PC-3 (cell line): Measurements from ENCODE around the gene CRABP2.

Experiments used
- EZH2 ChIP-seq: fragments of 300-600 bp; sonication (generic); IDR thresholded peaks from one replicate; pipeline ENCODE4 v1.6.1; 2017; ENCODE audit warnings: antibody characterized with exemption, mild to moderate bottlenecking, low read length; ENCODE audit not compliant: unreplicated experiment
- TF ChIP-seq, protein P1 (sequence below): fragments of 300-600 bp; sonication (generic); conservative IDR thresholded peaks from 2 replicates; pipeline ENCODE4 v1.5.1; 2017; ENCODE audit warnings: antibody characterized with exemption, low read depth, mild to moderate bottlenecking, low read length

DNA sequence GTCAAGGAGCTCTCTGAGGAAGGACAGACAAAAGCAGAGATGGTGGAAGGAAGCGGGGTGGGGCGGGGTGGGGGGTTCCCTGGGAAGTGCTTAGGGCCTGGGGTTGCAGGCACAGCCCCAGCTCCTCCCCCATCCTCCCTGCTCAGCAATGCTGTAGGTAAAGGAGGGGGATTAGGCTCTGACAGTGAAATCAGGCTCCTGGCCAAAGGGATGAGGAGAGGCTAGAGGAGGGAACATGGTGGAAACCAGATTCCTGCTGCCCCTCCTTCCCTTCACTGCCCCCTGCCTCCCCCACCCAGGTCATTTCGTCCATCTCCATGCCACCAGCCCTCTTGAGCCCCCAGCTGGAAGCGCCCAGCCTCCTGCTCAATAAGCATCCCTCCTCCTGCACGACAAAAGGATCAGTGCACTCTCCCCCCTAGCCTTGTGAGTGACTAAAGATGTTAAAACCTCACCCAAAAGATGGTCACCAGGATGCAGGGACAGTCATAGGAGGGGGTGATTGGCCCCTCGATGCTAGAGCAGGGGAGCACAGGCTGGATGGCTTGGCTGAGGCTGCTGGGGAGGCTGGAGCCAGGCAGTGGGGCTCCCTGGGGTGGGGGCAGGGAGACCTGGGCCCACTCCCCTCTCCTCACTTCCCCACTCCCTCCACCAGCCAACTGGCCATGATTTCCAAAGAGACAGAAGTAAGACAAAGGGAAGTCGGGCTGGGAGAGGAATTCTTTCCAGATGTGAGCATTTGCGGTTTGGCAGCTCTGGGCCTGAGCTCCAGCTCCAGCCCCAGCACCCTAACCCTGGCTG is 2.2 kb upstream of the CRABP2 start:
- TF ChIP-seq EZH2, result no peak
- TF ChIP-seq, protein P1, sequence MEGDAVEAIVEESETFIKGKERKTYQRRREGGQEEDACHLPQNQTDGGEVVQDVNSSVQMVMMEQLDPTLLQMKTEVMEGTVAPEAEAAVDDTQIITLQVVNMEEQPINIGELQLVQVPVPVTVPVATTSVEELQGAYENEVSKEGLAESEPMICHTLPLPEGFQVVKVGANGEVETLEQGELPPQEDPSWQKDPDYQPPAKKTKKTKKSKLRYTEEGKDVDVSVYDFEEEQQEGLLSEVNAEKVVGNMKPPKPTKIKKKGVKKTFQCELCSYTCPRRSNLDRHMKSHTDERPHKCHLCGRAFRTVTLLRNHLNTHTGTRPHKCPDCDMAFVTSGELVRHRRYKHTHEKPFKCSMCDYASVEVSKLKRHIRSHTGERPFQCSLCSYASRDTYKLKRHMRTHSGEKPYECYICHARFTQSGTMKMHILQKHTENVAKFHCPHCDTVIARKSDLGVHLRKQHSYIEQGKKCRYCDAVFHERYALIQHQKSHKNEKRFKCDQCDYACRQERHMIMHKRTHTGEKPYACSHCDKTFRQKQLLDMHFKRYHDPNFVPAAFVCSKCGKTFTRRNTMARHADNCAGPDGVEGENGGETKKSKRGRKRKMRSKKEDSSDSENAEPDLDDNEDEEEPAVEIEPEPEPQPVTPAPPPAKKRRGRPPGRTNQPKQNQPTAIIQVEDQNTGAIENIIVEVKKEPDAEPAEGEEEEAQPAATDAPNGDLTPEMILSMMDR, result no peak
